Stromal cell of bone marrow (primary cell): ENCODE data around the gene DNAAF8.

Source experiments
- DNase-seq: peaks from one replicate; pipeline ENCODE4 v3.0.0-alpha.2; 2012; ENCODE audit warnings: low read depth

DNAAF8 gene

GRCh38 chr16:4753227-4753626 lies 18.9 kb downstream of the DNAAF8 start:
- DNase-seq = no peak

GRCh38 chr16:4754865-4755264 lies 20.5 kb downstream of the DNAAF8 start:
- DNase-seq = no peak

DNA sequence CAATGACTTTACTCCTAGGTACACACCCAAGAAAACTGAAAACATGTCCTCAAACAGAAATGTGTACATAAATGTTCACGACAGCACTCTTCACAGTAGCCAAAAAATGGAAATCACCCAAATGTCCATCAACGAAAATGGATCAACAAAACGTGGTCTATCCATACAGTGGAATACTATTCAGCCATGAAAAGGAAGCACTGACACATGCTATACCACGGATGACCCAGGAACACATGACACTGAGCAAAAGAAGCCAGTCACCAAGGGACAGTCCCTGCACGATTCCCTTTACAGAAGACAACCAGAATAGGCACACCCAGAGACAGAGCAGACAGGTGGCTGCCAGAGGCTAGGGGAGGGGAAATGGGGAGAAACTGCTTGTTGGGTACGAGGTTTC lies 21.4 kb downstream of the DNAAF8 start:
- DNase-seq = no peak

DNA sequence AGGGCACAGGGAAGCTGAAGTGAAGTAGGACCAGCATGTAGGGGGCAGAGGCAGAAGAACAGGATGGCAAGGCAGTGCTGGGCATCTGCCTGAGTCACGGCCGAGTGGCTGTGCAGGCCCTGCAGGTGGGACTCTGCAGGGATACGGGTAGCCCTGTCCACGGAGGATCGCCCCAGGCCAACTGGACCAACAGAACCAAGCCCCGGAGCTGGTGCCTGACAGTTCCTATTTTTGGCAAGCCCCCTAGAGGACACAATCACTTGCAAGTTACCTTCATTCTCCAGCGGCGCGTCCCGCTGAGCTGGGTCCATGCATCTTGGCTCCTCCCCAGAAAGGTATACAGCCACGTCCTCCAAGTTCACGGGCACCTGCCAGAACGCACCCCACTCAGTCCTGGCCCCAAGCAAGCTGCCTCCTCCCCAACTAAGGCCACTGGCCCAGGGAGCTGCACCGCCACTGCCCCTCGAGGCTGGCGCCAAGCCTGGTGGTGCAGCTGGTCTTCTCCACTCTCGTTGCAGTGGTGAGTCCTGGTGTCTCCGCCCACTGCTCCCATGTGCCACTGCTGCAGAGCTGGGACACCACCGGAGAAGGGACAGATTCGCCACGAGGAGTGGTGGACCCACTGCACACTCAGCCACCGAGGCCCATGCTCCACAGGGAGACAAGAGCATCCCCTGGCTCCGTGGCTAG lies 26.0 kb downstream of the DNAAF8 start:
- no peak for DNase-seq

DNA sequence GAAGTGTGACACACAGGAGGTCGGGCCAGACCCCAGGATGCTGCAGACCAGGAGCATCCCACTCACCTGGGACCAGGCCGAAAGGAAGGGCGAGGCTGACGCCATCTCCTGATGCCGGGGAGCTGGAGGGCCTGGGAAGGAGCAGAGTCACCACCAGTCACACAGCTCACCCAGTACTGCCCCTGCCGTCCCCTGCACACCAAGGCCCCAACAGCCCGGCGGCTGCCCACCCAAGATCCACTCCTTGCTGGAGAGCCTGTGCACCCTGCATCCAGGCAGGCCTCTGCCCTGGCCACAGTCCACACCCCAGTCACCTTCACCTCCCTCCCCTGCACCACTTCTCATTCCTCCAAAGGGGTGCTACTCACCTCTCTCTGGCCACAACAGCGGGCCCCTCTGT lies 27.9 kb downstream of the DNAAF8 start:
- DNase-seq = no peak

DNA sequence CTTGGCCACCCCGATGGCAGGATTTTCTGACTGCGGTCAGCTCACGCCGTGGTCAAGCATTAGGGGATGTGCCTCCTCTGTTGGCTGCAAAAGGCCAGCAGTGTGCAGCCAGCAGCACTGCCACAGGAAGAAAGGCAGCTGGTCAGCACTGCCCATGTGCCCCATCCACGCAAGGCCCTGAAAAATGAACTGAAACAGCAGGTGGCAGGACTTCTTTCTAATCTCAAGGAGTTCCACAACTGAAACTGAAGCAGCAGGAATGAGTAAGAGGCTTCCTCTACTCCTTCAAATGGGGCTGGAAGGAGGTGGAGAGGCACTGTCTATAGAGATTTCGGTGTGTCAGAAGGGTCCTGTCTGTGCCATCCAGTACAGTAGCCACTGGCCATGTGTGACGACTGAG lies 29.5 kb downstream of the DNAAF8 start:
- no peak for DNase-seq

DNA sequence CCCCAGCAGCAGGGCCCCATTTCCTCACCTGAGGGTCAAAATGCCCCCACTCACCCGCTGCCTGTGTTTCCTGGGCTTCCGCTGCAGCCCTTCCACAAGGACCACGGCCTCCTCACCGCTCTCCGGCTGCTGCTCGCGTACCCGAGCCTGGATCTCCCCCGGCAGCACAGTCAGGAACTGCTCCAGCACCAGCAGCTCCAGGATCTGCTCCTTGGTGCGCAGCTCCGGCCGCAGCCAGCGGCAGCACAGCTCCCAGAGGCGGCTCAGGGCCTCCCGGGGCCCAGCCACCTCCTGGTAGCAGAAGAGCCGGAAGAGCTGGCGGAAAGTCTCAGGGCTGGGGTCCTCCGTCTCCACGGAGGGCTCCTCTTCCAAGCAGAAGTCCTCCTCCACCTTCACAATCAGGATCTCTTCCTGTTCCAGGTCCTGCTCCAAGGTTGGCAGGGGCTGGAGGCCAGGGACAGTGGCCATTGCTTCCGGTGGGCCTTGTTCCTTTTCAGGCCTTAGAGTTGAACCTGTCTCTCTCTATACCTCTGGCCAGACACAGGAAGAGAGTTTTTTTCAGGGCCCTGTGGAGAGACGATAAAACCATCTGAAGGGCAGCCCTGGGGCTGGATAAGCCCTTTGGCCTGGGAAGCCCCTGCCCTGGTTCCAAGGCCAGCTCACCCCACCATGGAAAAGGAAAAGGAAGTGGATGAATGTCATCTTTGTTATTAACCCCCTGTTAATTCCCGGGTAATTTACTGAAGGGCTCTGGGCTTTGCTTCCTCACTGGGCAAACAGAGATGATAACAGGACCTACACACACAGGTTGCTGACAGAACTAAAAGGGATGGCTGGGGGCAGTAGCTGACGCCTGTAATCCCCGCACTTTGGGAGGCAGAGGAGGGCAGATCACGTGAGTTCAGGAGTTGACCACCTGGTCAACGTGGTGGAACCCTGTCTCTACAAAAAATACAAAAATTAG lies 31.5 kb downstream of the DNAAF8 start:
- no peak for DNase-seq

GRCh38 chr16:4766875-4767628 lies 32.7 kb downstream of the DNAAF8 start, which contains the start of gene ZNF500:
Gene ZNF500, minus strand, starts transcription at chr16:4767162. Its CDS starts 1,184 bp downstream, at chr16:4765978.
- DNase-seq = peak; percentile 91

DNA sequence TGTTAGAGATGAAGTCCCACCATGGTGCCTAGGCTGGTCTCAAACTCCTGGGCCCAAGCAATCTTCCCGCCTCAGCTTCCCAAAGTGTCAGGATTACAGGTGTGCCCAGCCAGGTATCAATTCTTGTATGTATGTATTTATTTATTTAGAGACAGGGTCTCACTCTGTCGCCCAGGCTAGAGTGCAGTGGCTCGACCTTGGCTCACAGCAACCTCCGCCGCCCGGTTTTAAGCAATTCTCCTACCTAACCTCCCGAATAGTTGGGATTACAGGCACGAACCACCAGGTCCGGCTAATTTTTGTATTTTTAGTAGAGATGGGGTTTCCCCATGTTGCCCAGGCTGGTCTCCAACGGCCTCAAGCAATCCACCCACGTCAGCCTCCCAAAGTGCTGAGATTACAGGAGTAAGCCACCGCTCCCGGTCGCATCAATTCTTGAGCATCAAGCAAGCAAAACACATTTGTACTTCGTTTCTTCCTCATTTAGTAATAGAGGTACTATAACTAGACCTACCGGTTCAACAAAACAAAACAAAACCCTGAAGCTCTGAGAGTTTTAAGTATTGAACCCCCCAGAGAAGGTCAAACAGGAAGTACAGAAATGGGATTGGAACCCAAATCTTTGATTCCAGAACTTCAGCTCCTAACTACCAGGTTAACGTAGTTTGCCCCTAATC lies 33.7 kb downstream of the DNAAF8 start:
- DNase-seq = no peak

DNA sequence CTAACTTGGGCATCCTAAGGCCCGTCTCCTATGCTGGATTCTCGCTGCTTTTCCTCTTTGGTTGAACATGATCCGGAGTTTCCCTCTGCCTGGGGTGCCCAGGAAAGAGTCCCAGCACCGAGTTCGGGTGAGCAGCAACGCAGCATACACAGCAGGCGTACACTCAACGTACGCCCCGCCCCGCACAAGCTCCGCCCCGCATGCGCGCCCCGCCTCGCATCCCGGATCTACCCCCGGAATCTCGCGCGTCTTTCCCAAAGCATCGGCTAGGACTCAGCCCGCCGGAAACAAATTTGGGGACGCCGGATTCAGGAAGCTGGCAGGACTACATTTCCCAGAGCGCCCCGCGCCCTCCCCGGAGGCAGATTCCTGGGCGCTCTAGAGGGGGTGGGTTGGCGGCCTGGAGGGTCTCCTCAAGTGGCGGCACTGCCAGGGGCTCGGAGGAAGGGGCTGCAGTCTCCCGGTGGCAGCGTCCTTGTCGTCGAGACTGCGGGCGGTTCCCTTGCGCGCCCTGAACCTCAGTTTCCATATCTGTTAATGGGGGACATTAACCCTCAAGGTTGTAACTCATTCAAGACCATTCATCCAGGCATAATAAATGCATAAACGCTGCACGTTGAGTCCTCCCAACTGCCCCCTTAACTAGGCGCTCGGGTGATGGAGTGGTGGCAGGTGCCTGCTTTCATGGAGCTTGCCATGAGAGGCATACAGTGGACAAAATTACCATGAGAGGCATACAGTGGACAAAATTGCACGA lies 34.4 kb downstream of the DNAAF8 start:
- peak; percentile 94 for DNase-seq

- no peak for DNase-seq
Observed at GRCh38 chr16:4769306-4769638, 34.9 kb downstream of the DNAAF8 start.

DNA sequence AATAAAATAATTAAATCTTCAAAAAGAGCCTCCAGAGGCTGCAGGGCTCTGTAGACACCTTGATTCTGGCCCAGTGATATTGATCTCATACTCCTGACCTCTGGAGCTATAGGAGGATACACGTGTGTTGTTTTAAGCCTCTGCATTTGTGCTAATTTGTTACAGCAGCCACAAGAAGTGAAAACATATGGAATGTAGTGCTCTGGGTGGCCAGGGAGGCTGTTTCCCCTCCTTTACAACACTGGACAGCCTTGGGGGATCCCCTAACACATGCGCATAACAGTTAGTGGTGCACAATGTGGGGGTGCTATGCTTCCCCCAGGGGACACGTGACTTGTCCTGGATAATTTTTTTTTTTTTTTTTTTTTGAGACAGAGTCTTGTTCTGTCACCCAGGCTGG lies 37.3 kb downstream of the DNAAF8 start:
- no peak for DNase-seq

- no peak for DNase-seq
Observed at GRCh38 chr16:4772351-4772750, 38.0 kb downstream of the DNAAF8 start.

GRCh38 chr16:4775005-4775404 lies 40.7 kb downstream of the DNAAF8 start:
- no peak for DNase-seq

DNA sequence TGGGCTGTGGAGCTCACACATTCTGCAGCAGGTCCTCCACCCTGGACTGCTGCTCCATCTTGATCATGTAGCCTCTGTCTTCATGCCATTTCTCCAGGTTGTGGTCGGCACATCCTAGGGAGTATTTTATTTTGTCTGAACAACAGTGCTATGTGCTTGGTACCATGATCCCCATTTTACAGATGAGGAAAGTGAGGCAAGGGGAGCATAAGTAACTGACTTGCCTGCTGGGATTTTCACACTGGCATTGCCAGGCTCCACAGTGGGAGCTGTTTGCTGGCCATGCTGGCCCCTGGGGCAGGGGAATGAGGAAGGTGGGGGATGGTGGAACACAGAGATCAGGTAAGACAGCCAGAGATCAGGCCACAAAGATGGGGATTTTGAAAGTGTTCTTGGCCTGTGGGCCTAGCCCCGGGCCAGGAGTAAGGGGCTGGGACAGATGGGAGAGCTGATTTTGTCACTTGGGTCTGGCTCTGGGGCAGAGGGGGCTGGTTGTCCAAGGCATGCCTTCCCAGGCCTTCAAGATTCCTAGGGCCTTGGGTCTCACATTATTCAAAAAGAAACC lies 41.9 kb downstream of the DNAAF8 start:
- DNase-seq = no peak

GRCh38 chr16:4777339-4778049 lies 43.2 kb downstream of the DNAAF8 start:
- no peak for DNase-seq

DNA sequence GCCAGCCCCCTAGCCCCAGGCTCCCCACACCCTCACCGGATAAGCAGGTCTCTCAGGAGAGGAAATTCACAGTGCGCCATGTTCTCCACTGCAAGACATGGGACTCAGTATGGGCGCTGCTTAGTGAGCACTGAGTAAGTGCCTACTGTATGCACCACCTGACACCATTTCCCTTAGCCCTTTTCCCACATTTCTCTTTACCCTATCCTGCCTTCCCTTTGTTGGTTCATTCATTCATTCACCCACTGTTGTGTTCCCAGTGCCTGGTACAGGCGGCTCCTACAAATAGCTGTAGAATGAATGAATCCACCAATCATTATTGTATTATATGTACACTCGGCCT lies 43.7 kb downstream of the DNAAF8 start:
- no peak for DNase-seq

- no peak for DNase-seq
Observed at GRCh38 chr16:4780235-4780634, 45.9 kb downstream of the DNAAF8 start.

GRCh38 chr16:4783251-4783950 lies 49.1 kb downstream of the DNAAF8 start:
- DNase-seq = no peak

- no peak for DNase-seq
Observed at GRCh38 chr16:4783951-4784336, 49.6 kb downstream of the DNAAF8 start.
